Fibroblast of skin of back (primary cell): ENCODE results near the gene DIPK1C.

Source experiments
- DNase-seq: peaks from one replicate; pipeline ENCODE4 v3.0.0-alpha.2; 2013

Gene DIPK1C

DNA sequence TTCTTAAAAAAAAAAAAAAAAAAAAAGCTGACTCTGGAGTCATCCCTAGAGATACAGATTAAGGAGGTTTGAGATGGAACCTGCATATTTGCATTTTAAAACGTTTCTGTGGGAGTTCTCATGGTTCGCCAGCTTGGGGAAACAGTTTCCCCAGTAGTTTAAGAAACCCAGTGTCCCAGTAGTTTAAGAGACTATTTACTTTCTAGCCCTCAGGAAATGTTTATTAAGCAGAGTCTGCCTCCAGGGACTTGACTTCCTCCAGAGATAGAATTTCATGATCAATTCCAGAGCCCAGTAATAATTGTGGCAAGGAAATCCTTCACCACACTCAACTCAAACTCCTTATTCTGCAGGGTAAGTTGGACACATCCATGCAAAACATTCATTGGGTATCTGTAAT lies 39.1 kb downstream of the DIPK1C start:
- no peak for DNase-seq

DNA sequence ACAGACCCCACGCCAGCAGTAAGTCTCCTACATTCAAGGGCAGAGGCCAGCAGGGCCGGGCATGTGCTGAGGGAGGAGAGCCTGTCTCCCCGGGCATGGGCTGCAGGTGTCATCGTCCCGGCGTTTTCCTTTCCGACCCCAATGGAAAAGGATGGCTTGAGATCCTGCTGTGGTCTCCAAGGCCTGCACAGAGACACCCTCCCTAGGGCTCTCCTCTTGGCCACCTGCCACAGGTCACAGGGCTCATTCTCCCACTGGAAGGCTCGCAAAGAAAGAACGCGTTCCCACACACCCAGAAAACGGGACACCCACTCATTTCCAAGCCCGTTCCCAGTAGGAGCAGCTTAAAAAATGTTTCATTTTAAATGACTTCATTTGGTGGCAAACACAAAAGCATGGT lies 41.0 kb downstream of the DIPK1C start:
- DNase-seq: no peak

DNA sequence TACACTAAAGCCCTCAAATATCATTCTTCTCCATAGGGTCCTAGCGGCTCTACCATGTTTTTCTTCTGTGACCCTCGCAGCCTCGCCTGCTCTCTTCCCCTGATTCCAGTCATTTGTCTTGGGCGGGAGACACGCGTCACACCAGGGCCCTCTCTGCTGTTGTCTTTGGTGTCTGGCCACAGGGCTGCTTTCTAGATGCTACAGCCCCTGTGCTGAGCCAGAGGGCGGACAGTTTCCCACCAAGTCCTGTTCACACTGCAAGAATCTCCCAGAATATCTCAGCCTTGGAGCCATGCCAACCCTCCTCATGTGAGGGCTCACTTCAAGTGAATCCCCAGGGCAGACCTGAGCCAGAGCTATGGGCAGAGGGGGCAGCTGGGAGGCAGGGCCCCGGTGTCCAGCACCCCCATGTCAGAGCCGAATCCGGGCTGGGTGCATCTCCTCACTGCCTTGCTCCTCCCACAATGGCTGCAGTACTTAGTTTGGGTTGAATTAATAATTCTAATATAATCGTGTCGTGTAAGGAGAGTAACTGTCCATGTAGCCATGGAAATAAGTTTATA lies 42.1 kb downstream of the DIPK1C start:
- DNase-seq: no peak

DNA sequence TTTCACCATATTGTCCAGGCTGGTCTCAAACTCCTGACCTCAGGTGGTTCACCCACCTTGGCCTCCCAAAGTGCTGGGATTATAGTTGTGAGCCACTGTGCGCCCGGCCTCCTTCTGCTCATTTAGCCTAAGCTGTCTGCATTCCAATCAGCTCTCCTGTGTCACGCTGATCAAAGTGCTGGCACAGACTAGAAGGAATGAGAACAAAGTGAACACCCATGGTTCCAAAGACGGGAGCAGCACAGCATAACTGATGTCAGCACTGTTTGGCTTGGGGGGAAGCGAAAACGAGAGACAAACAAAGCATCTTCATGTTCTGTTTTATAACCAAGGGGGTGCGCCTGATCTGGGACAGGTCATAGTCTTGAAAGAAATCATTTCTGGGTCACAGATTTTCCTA lies 43.3 kb downstream of the DIPK1C start:
- DNase-seq: no peak

DNA sequence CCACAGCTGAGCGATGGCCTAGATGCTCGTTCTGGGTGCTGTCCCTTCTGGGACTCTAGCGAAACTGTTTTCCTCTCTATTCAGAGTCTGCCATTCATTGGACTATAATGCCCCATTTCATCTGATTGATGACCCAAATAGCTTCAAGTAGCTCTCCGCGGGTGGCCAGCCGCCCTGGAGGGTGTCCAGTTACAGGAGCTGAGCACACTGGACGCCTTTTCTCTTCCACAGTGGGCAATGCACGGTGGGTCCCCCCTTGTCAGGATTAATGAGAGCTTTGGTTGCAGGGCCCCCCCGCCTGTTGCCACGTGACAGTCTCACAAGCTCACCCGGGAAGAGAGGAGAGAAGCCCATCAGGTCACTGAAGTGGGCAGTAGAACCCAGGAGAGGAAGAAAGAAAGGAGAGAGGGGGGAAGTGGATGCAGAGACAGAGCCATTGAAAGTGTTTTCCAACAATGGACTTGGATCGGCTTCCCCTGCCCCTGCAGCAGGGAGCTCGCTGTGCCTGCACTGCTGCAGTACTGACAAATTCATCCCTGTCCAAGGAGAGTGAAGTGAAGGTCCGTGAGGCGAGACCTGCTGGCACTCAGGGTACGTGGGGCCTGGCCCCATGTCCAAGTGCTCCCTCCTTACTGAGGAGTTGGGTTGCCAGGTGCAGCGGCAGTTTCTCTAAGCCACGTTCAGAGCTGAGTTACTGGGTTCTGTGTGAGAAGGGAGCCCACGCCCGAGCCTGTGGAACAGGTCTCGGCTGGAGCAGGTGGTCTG lies 44.8 kb downstream of the DIPK1C start:
- no peak for DNase-seq

DNA sequence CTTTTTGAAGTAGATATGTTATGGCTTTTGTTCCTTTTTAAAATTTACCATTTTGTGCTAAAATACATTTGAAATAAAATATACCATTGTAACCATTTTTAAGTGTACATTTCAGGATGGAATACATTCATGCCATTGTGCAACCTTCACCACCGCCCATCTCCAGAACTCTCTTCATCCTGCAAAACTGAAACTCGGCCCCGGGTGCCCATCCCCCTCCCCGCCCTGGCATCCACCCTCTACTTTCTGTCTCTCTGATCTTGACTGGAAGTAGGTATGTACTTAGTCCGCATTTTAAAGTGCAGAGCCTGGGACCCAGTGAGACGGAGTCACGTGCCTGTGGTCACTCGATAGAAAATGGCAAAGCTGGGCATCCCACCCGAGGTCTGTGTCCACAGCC lies 45.6 kb downstream of the DIPK1C start:
- DNase-seq: no peak

DNA sequence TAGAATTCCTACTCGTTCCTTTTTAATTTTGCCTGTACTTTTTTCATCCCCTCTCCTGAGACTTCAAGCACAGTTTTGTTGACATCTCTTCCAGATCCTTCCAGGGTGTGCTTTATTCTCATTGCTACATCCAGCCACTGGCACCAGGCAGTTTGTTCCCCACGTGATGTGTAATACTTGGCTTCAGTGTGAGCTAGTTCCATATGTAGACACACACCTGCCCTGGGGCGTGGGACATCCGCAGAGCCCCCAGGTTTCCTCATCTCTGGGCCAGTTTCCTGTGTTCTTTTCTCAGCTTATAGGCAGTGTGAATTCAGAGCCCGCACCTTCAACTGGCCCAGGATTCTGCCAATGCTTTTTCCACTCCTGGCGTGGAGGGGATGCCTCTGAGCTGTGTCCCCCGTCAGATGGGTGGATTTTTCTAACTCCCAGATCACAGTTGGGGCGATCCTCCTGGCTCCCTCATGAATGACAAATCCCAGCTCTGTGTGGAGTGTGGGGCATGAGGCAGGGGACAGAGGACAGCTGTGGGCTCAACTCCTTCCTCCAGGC lies 46.6 kb downstream of the DIPK1C start:
- DNase-seq: no peak

DNA sequence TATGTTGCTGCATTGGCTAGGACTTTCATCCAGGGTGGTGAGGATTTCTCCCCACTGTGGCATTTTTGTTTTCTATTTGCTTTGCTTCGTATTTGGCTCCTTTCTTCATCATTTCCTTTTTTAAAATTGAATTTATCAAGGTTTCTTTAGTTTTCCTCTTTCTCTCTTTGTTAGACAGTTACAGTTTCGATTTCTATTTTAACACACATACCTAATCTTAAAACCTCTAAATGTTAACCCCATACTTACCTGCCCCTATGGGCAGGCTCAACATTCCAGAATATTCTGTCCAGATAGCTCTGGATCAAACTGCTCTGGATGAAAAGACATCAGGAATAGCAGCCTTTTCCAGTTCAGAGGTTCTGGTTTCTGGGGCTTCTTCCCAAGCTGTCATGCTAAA lies 49.2 kb downstream of the DIPK1C start:
- no peak for DNase-seq

DNA sequence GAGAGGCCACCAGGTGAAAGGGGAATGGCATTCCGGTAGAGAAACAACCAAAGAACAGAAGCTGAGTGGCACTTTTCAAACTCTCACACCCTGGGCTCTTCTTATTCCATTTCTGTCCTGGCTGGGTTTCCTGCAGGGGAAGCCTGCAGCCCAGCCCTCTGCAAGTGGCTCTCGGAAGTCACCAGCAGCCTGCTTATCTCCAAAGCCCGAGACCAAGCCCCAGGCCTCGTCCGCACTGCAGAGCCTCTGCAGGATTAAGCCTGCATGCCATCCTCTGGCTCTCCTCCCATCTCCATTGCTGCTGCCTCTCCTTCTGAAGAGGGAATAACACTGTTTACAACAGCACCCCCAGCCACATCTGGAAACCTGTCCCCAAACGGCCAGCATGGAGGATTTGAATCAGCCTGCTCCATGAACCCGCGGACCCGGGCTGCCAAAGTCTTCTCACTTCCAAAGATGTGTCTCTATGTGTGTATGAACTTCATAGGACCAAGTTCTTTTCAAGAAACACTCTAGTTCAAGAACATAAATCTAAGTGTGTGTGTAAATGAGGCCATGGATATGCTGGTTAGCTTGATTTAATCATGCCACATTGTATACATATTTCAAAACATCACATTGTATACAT lies 54.2 kb downstream of the DIPK1C start:
- no peak for DNase-seq

DNA sequence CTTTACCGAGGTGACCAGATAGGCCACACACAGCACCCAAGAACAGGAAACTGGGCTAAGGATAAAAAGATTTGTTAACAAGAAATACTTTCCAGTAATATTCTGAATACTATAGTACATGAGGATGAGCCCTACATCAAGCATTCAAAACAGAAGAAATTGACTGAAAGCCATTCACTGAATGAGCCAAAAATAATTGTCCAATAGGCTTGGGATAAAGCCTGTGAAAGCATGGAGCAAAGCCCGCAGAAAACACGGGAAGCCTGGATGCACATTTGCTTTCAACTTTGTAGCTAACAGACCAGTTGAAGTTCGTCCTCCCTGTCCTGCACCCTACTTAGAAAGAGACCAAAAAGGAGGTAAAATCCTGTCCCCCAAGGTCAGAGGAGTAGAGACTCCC lies 56.3 kb downstream of the DIPK1C start:
- no peak for DNase-seq

DNA sequence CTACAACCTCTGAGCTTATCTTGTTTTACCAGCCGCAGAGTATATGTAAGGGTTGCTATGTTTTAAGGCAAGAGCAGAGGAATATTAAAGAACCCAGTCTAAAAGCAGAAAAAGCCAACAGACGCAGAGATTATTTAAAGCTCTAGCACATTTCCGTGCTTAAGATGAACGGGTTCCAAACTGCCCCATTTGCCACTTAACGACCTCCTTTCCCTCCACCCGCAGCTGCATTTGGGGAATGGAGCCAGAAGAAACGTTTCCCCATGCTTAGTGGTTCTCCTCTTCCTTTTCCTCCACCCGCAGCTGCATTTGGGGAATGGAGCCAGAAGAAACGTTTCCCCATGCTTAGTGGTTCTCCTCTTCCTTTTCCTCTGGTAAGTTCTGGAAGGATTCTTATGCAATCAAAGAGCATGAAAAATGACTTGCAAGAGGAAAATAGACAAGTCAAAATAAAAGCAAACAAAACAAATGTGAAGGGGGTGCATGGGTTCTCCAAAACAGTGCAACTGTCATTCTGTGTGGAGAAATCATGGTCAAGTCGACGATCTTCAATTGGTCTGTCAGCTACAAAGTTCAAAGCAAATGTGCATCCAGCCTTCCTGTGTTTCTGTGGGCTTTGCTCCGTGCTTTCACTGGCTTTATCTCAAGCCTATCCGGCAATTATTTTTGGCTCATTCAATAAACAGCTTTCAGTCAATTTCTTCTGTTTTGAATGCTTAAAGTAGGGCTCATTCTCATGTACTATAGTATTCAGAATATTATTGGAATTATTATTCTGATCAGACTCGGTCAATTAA lies 57.8 kb downstream of the DIPK1C start:
- DNase-seq: no peak

DNA sequence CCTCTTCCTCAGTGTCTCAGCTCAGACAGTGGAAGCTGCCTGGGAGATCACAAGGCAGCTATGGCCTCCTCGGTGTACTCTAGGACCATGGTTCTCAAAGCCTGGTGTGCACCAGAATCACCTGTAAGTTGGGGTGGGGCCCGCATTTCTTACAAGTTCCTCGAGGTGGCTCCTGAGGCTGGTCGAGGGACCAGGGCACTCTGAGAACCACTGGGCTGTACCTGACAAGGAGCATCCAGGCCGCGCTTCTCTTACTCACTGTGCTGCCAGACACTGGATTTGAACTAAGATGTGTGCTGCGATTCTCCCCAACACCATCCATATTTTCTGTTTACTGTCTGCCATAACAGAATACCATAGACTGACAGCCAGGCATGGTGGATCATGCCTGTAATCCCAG lies 59.5 kb downstream of the DIPK1C start:
- no peak for DNase-seq

DNA sequence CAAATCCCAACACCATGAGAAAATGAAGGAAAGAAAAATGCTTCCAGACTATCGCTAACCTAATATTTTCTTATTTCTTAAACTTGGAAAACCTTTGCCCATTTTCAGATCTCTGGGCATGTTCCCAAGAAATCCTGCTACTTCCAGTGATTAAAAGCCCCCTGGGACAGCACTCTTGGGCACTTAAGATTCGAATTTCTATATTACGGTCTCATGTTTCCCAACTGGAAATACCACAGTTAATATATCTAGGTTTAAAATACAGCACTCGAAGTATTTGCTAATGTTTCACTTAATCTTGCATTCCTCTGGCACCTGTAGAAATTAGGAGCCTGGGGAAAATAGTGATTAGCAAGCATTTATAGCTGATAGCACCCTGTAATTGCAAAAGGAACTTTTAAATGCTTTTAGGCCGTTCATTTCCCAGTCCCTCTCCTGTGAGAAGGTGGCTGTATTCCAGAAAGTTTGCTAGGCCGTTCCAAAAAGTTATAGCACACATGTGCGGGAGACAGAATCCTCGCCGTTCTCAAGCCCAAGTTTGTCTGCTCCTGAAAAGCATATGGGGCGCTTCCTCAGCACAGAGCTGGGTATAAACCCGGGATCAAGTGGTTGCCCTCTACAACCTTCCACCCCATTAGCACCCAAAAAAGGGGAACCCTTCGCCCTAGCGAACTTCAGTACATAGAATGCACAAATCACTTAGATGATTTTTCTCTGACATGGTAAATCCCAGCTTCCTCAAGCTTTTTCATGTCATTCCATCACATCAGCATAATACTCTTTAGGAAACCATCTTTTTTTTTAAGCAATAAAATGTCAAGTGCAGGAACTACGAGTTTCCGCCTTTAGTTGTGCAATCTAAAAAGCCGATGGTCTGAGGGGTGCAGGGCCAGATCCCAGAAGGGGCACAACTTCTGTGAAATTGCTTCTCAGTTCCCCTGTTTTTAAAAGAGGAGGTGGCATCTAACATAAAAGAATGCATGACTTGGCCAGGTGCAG lies 60.6 kb downstream of the DIPK1C start:
- DNase-seq: no peak

DNA sequence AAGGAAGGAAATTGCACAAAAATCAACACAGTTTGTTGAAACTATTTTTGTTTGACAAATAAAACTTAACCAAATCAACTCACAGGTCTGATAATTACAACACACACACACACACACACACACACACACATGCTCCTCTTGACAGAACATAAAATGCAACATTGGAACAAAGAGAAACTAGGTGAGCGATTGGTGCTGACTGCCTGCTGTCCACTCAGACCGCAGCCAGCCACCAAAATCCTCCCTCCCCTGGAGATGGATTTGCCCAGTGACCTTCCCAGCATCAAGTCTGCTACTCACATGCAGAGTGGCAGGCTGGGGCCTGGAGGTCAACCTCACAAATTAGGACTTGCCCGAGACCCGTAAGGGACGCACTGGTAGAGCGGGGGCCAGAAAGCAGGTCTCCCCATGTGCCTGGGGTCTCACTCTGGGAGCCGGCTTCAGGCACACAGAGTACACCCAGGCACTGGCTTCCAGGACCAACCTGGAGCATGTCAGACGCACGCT lies 61.4 kb downstream of the DIPK1C start:
- no peak for DNase-seq

DNA sequence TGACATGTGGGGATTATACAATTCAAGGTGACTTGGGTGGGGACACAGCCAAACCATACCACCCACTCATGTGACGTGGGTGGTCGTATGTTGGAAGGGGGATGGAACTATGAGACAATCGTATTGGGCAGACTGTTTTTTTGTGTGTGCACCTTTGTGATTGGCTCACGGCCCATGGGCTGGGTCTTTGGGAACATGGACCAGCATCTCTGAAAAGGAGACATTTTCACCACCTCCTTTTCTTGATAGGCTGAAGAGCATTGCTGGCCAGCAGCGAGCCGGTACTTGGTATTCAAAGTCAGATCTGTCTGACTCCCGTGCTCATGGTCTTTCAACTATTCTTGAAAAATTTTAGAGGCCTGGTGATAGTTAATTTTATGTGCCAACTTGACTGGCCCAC lies 62.1 kb downstream of the DIPK1C start:
- no peak for DNase-seq

DNA sequence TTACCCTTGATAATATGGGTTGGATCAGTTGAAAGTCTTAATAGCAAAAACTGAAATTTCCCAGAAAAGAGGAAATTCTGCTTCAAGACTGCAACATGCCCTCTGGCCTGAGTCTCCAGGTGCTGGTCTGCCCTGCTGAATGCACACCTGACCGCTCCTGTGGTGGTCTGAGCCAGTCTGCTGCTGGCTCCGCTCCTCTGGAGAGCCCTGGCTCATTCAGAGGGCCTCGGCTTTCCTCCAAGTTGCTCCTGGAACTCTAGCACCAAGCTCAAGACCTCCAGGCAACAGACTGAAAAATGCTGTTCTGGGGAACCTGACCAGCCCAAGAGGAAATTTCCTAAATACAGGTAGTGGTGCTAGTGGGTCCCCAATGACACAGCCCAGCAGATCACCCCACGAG lies 64.8 kb downstream of the DIPK1C start:
- no peak for DNase-seq

DNA sequence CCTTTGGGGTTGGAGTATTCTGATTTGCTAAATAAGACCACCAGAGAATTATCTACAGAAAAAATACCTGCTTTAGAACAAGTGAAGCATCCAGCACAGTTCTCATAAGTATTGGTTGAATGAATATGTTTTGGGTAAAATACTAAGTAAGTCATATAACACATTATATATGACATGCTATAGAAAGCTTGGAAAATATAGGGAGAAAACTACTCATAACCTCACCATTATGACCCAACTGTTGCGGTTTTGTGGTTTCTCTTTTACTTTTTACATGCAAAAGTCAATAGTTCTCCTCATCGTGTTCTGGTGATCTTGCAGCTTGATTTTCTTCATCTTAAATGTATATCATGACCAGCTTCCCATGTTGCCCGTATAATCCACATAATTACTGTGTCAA lies 66.2 kb downstream of the DIPK1C start:
- DNase-seq: no peak

DNA sequence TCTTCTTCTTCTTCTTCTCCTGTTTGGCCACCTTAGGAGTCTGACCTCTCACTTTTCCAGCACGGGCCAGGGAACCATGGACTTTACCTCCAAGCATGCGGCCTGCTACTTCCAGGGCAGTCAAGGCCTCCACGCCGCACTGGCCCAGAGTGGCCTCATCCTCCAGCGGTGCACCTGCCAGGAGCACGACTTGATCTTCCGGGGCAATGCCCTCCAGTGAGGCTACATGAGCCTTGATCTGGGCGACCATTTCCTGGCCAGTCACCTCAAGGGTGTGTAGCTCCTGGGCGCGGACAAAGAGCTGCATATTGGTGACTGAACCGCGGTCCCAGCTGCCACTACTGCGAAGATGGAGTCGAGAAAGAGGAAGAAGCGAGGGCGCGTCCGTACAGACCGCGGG lies 67.1 kb downstream of the DIPK1C start:
- no peak for DNase-seq

DNA sequence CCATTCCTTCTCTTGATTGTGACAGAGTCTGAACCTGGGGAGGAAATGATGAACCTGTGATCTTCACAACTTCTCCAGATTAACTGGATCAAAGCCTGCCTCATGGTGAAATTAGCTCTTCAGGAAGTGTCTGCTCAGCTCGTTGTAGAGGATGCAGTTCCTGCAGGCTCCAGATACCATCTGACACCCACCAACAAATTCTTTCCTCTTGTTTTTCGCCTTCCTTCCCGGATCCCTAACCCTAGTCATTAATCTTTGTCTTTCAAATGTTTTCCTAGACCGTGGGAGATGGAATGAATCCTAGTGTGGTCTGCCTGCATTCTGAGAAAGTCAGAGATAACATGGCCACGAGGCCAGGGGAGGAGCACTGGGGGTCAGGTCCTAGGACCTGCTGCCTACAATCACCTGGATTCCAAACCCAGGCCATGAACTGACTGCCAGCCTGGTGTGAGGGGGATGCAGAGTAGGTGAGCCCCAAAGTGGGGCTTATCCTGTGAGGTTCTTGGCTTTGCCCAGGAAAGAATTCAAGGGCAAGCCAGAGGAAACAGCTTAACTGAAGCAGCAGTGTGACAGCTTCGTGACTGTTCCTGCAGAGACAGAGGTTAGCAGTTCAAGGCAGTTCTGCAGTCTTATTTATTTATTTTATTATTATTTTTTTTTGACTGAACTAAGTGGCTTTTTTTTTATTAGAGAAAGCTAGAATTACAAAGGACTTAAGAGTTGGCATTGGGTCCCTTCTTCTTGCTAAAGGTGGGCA lies 67.8 kb downstream of the DIPK1C start:
- DNase-seq: no peak

DNA sequence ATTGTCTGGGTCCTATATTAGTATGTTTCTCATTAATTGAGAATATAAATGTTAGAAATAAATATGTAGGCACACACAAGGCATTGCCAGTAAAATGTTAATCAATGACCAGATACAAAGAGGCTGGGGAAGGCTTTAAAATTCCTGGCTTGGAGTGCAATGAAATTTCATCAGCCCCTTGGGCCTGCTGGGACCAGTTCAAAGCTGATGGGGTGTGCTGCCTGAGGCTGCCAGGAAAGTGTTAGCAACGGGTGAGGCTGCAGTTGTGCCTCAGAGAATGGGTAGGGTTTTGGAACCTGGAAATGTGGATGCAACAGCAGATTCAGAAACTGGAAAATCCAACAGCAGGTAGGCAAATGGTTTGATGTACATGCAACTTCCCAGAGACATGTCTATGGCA lies 68.9 kb downstream of the DIPK1C start:
- no peak for DNase-seq

DNA sequence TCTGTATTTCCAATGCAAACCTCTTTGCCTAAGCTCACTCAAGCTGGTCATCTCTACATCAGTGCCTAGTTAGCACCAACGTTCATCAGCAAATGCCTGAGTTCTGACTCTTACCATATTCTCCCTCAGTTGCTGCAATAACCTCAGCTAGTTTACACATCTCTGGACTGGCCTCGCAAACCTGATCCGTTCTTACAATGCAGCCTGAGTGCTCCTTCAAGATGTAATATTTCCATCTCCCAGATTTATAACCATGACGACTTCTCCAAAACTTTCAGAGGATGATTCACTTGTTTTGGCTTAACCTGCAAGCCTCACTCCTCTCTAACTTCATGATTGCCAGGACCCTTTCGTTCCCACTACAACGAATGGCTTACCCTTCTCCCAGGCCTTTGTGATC lies 69.7 kb downstream of the DIPK1C start:
- no peak for DNase-seq
